Endodermal cell (in vitro differentiated cells): ENCODE data around the gene SZRD1. TPM values are rescaled to one million over a fixed set of nuclear protein-coding genes. Genes with fewer than 3 reads are reported as not detected.

ENCODE experiments used
- DNase-seq: peaks from one replicate; pipeline ENCODE4 v3.0.0-alpha.2; 2017
- H3K27ac ChIP-seq: 2 replicates; pipeline ENCODE4 v1.5.1; 2013; ENCODE audit warnings: mild to moderate bottlenecking, low read depth, low read length, moderate library complexity
- H3K27me3 ChIP-seq: 2 replicates; pipeline ENCODE4 v1.6.1; 2013; ENCODE audit warnings: mild to moderate bottlenecking, low read length, moderate library complexity; ENCODE audit not compliant: insufficient read depth, control insufficient read depth, poor library complexity, severe bottlenecking
- H3K36me3 ChIP-seq: 2 replicates; pipeline ENCODE4 v1.7.0; 2013; ENCODE audit warnings: mild to moderate bottlenecking, low read length, moderate library complexity; ENCODE audit not compliant: control insufficient read depth, insufficient read depth
- H3K4me1 ChIP-seq: one replicate; pipeline ENCODE4 v1.7.0; 2013; ENCODE audit warnings: low read length; ENCODE audit not compliant: control insufficient read depth, insufficient read depth
- H3K4me3 ChIP-seq: 2 replicates; pipeline ENCODE4 v1.5.1; 2013; ENCODE audit warnings: mild to moderate bottlenecking, low read length, moderate library complexity
- H3K9ac ChIP-seq: 2 replicates; pipeline ENCODE4 v1.6.1; 2013; ENCODE audit warnings: mild to moderate bottlenecking, low read length, moderate library complexity; ENCODE audit not compliant: poor library complexity, severe bottlenecking; ENCODE audit errors: extremely low read depth
- H3K9me3 ChIP-seq: 2 replicates; pipeline ENCODE4 v1.6.1; 2013; ENCODE audit warnings: mild to moderate bottlenecking, low read length, moderate library complexity; ENCODE audit not compliant: control insufficient read depth
- H3K27ac Mint-ChIP-seq: 2 replicates; pipeline ENCODE4 v1.8.0; 2020; ENCODE audit warnings: mixed read lengths
- H3K27me3 Mint-ChIP-seq: 2 replicates; pipeline ENCODE4 v1.8.0; 2021; ENCODE audit warnings: mild to moderate bottlenecking, mixed read lengths; ENCODE audit not compliant: insufficient read depth
- H3K36me3 Mint-ChIP-seq: 2 replicates; pipeline ENCODE4 v1.8.0; 2020; ENCODE audit warnings: low read depth, mixed read lengths
- H3K4me1 Mint-ChIP-seq: 2 replicates; pipeline ENCODE4 v1.8.0; 2020; ENCODE audit warnings: mixed read lengths
- H3K4me3 Mint-ChIP-seq: 2 replicates; pipeline ENCODE4 v1.8.0; 2020; ENCODE audit warnings: mild to moderate bottlenecking, moderate library complexity, mixed read lengths
- H3K9me3 Mint-ChIP-seq: 2 replicates; pipeline ENCODE4 v1.8.0; 2020; ENCODE audit warnings: mild to moderate bottlenecking, mixed read lengths
- CTCF ChIP-seq: fragments of 200-600 bp; sonication (generic); conservative IDR thresholded peaks from 2 replicates; pipeline ENCODE4 v1.5.0; 2021; ENCODE audit warnings: antibody characterized with exemption, mild to moderate bottlenecking
- WGBS, 2 experiments: methylation state at CpG; one replicate each; pipeline versions ENCODE4 v1.1.5 to v1.1.7; 2013; ENCODE audit warnings: missing lambda C conversion rate in 2 of 2, mixed read lengths in 1 of 2; ENCODE audit not compliant: insufficient coverage in 1 of 2, insufficient read length in 1 of 2; 5-methylcytosine and 5-hydroxymethylcytosine counted together
- total RNA-seq, 2 donors: library from RNA; stranded (reverse); fragmentation: NEBNext Ultra II Directional in 1 of 2; extraction: Animal tissue kit (Norgen Biotek cat#: 25700) in 1 of 2; gene quantifications; 2 replicates in 1 of 2; 3 replicates in 1 of 2; pipeline ENCODE4 v1.2.1, GENCODE V29; 2021

The SZRD1 gene
- total RNA-seq, 2 donors from 2014 or later = 111 to 118 TPM

GRCh38 chr1:16349847-16350406, 17.1 kb upstream of the SZRD1 start:
- Mint-ChIP-seq H3K9me3 (no peaks in the 10 kb centered on the region), H3K36me3 (no peaks in the 10 kb centered on the region), H3K4me1 (peaks cover 10% of the 10 kb centered on the region), H3K27ac (no peak overlapping the region), H3K27me3 (no peaks in the 10 kb centered on the region), H3K4me3 (no peak overlapping the region)
- H3K27me3 ChIP-seq = no peaks in the 10 kb centered on the region
- H3K27ac ChIP-seq = no peak overlapping the region
- H3K9me3 ChIP-seq = no peaks in the 10 kb centered on the region
- no peak overlapping the region for H3K4me3 ChIP-seq
- DNase-seq = no peak
- no peak overlapping the region for H3K9ac ChIP-seq
- no peaks in the 10 kb centered on the region for H3K36me3 ChIP-seq
- TF ChIP-seq CTCF = no peak
- 84 to 85% methylated on average over 2 of the region's 2 CpGs for WGBS, 2 experiments
- no peaks in the 10 kb centered on the region for H3K4me1 ChIP-seq

- H3K4me3 ChIP-seq = peak overlapping the region; percentile 93
- peak overlapping the region; percentile 96 for H3K4me3 Mint-ChIP-seq
- peak overlapping the region; percentile 62 for H3K9ac ChIP-seq
- H3K27me3 Mint-ChIP-seq = no peaks in the 10 kb centered on the region
- TF ChIP-seq CTCF = no peak
- H3K27ac ChIP-seq = peak overlapping the region; percentile 88
- no peak for DNase-seq
- H3K27me3 ChIP-seq = no peaks in the 10 kb centered on the region
- H3K36me3 ChIP-seq = no peaks in the 10 kb centered on the region
- WGBS, 2 experiments = 1% methylated on average over 14 to 20 of the region's 20 CpGs
- H3K4me1 Mint-ChIP-seq = peaks cover 10% of the 10 kb centered on the region
- peak overlapping the region; percentile 92 for H3K27ac Mint-ChIP-seq
- no peaks in the 10 kb centered on the region for H3K36me3 Mint-ChIP-seq
- H3K9me3 Mint-ChIP-seq = no peaks in the 10 kb centered on the region
- no peaks in the 10 kb centered on the region for H3K9me3 ChIP-seq
- H3K4me1 ChIP-seq = no peaks in the 10 kb centered on the region
Measured at GRCh38 chr1:16351456-16351993, 15.5 kb upstream of the SZRD1 start.

GRCh38 chr1:16351994-16352841, 14.8 kb upstream of the SZRD1 start, which contains the start of gene FBXO42:
TSS of gene FBXO42 (minus strand) at chr1:16352480. CDS start at chr1:16315418, 37,062 bp downstream.
- no peaks in the 10 kb centered on the region for H3K27me3 Mint-ChIP-seq
- Histone ChIP-seq H3K27me3 (no peaks in the 10 kb centered on the region), H3K4me1 (no peaks in the 10 kb centered on the region), H3K36me3 (no peaks in the 10 kb centered on the region), H3K9ac (peak within 1 kb of the TSS; percentile 62), H3K9me3 (no peaks in the 10 kb centered on the region), H3K4me3 (peak within 1 kb of the TSS; percentile 93), H3K27ac (peak within 1 kb of the TSS; percentile 88)
- 1 to 6% methylated on average over 18 to 81 of the region's 81 CpGs for WGBS, 2 experiments
- peak within 1 kb of the TSS; percentile 97 for H3K27ac Mint-ChIP-seq
- H3K36me3 Mint-ChIP-seq = no peaks in the 10 kb centered on the region
- peak; percentile 98 for DNase-seq
- H3K9me3 Mint-ChIP-seq = no peaks in the 10 kb centered on the region
- peaks cover 10% of the 10 kb centered on the region for H3K4me1 Mint-ChIP-seq
- H3K4me3 Mint-ChIP-seq = peak within 1 kb of the TSS; percentile 96
- TF ChIP-seq CTCF = peak; percentile 67
